Ureter (tissue), 1 donor: ENCODE data around the gene SYMPK. TPM values are rescaled to one million over a fixed set of nuclear protein-coding genes. Genes with fewer than 3 reads are reported as not detected.
"Not testable (repeated sequence)": the region's sequence is repeated elsewhere in the genome, so short reads cannot be mapped to it uniquely, and the experiment has no call there.

Experiments used
- DNase-seq: peaks from one replicate; pipeline ENCODE4 v3.0.0-alpha.2; 2020; ENCODE audit warnings: low spot score
- total RNA-seq: library from RNA; stranded (reverse); gene quantifications from one replicate; pipeline ENCODE4 v1.2.4, GENCODE V29; 2023
- donor health status: DM: yes; HTN: yes; CAD: no.

Gene SYMPK
- total RNA-seq, 1 donor from 2014 or later: 81.1 TPM

DNA sequence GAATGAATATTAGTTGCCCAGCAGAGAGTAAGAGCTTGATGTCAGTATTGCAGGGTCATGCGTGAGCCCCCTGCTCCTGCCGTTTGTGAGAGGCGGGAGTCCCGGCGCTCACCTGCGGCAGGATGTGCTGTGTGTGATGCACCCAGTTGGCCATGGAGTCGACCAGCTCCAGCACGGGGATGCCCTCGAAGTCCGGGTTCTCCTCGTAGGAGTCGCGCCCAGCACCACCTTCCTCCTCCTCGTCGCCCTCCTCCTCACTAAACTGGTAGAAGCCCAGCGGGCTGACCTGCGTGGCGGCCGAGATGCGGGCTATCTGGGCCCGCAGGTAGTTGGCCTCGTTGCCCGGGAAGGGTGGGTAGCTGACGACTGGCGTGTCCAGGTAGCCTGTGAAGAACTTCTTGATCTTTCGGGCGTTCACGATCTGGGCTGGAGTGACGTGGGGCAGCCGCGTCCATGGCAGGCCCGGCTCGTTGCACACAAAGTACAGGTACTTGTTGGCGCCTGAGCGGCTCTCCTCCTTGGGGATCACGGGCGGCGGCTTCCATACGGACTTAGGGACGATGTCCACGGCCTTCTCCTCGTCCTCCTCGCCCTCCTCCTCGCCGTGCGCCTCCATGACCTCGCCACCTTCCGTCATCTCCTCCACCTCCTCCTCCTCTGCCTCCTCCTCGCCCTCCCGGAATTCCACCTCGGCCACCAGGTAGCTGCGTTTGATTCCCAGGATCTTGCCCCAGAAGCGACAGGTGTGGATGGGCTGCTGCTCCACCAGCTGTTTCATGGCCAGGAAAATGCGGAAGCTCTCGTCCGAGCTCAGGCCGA is 58.6 kb downstream of the SYMPK start:
- no peak for DNase-seq

DNA sequence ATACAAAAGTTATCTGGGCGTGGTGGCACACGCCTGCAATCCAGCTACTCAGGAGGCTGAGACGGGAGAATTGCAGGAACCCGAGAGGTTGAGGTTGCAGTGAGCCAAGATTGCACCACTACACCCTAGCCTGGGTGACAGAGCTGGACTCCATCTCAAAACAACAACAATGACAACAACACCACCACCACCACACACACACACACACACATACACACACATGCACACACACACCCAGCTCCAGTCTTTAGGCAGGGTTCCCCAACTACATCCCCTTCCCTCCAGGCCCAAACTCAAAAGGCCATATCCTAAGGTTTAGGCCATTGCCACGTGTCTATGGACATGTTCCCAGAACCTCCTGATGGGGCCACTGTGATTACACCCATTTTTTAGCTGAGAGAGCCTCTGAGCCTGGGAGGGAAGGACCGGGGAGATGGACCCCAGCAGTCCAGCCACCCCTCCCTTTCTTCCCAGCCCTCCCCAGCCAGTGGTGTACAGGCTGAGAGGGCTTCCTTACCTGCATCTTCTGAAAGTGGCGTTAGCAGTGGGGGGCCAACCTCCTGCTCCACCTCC is 61.3 kb downstream of the SYMPK start:
- DNase-seq: no peak

DNA sequence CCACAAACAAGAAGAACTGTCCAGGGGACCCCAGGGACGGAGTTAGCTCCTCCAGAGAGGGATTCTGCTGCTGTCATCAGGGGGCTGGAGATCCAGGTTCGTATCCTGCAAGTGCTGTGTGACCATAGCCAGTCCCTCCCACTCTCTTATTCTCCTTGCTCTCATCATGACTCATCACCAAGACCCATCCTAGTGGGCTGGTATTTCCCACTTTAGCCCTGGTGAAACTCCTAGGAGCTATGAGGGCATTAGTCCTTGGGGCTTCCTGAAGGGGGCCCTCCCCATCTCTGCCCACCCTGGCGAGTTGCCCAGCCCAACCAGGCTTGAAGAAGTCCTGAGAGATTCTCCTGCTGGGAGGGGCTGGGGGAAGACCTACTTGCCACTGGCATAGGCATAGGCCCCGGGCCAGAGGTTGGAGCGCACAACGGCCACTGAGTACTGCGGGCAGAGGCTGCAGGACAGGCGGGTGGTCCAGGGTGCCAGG is 62.8 kb downstream of the SYMPK start:
- DNase-seq: no peak

DNA sequence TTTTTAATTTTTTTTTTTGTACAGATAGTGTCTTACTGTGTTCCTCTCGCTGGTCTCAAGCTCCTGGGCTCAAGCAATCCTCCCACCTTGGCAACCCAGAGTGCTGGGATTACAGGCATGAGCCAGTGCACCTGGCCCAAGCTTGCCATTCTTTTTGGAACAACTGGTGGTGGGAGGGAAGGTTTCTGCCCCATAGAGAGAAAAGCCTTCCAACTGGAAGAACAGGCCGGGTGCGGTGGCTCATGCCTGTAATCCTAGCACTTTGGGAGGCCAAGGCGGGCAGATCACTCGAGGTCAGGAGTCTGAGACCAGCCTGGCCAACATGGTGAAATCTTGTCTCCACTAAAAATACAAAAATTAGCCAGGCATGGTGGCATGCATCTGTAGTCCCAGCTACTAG is 63.4 kb downstream of the SYMPK start:
- DNase-seq: not testable (repeated sequence)

DNA sequence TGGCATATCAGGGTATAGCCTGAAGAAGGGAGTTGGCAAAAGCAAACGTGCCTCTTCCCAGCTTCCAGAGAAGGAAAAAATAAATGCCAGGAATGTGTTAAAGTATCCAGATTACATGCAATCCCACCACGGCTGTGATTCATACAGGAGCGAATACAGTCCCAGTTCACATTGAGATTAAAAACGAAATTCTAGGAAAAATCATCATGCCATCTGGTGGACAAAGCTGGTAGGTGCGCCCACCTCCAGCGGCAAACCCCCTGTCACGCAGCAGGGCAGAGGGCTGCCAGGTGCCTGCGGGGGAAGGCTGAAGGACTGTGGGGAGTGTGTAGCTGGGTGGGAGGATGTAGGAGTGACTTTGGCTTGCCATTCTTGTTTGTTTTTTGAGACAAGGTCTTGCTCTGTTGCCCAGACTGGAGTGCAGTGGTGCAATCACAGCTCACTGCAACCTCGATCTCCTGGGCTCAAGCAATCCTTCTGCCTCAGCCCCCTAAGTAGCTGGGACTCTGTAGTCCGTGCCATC is 63.9 kb downstream of the SYMPK start:
- DNase-seq: no peak

DNA sequence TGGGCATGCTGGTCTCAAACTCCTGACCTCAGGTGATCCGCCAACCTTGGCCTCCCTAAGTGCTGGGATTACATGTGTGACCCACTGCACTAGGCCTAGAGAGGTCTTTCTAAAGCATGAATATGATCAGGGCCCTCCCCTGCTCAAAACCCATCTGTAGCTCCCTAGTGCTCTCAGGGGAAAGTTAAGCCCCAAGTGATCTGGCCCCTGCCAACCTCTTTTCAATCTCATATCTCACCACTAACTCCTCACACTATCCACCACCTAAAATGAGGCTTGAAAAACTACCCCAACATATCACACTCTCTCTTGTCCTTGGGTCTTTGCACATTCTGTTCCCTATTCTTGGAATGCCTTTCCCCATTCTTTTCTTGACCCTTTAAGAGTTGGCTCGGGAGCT is 68.3 kb downstream of the SYMPK start:
- no peak for DNase-seq

DNA sequence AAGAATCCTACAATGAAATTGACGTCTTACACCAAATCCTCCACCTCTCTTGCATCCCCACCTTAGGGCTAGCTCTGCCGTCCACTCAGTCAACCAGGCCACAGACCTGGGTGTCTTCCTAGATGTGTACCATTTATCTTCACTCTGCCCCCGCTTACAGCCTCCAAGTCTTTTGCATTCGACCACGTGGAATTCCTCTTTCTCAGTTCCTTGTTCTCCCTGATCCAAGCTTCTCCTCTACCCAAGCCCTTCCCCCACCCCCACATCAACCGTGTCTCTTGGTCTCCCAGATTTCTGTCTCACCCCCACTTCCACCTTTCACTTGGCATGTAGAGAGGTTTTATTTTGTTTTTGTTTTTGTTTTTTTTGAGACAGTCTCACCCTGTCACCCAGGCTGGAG is 69.1 kb downstream of the SYMPK start:
- DNase-seq: no peak

DNA sequence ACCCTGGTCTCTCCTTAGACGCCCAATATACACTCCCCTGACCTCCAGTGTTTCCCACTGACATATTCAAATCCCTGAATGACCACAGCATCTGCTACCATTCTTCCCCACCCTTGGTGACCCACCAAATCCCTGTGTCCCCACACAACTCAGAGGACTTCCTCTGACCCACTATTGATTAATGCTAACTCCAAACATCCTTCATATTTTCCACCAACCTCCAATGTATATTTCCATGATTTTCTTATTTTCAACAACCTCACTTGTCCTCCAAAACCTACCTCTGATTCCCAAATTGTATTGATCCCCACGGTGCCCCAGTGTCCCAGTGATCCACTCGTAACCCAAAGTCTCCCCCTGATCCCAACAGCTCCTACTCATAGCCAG is 69.8 kb downstream of the SYMPK start:
- DNase-seq: no peak

DNA sequence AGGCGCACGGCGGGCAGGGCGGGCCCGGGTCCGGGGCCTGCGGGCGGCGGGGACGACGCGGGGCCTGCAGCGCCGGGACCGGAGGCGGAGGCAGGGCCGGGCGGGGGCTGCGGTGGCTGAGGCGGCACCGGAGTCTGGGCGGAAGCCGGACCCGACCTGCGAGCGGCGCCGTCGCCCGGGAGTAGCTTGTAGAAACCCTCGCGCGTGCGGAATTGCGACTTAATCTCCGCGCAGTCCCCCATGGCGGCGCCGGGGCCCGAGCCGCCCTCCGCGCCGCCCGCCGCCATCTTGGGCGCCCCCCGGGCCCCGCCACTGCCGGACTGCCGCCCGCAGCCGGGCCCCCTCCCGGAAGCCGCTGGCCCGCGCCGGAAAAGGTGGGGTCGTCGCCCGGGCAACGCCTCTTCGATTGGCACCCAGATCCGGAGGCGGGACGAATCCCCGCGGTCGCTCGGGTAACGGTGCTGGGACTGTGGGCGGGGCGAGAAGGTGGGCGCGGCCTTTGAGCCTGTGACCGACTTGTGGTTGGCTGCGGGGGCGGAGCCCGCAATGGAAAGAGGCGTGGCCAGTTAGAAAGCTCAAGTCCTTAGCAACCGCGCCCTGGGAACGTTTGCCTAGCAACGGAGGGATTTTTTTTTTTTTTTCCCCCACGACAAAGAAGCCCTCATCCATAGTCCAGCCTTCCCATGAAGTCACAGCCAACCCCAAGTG is 70.3 kb downstream of the SYMPK start, which contains the start of gene DMWD:
Gene DMWD (minus strand): TSS at position 376 of the 708 bp plus-strand sequence. CDS start 89 bp downstream, at position 287.
- DNase-seq: peak; percentile 100

DNA sequence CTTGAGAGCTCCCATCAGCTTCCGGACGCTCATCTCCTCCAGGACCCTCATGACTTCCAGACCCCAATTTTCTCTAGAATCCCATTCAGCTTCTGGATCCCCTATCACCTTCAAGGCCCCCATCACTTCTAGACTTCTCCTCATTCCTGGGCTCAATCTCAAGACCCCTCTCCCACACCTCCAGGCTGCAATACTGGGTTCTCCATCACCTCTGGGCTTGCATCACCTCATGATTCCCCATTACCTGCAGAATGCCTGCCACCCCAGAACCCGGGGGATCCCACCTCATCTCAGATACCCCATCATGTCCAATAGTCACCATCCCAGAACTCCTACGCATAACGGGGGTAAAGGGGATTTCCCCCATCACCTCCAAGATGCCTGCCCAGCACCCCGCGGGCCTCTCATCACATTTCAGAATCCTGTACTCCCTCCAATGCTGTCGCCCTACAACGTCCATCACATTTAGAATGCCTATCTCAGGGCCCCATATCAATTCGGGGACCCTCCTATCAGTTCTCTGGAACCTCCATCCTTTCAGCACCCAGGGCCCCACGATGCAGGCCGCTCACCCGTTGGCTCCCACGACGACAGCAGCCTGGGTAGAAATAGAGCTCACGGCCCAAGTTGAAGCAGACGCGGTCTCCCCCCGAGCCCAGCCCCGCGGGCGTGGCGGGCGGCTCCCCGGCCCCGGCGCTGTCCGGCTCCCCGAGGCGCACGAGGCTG is 71.0 kb downstream of the SYMPK start:
- DNase-seq: no peak

DNA sequence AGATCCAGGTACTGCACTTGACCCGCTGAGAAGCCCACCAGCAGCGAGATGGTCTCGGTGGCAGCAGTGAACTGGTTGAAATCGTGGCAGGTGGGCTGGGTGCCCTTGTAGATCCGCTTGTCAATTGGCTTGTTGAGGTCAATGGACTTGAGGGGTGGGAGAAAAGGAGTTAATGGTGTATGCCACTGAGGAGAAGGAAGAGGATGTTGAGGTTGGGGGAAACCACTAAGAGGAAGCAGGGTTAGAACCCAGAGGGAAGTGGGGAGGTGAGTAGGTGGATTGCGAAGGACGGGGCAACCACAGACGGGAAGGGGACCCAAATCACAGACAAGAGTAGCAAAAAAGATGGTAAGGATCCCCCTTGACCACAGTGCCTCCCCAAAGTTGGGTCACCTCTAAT is 72.0 kb downstream of the SYMPK start:
- no peak for DNase-seq

DNA sequence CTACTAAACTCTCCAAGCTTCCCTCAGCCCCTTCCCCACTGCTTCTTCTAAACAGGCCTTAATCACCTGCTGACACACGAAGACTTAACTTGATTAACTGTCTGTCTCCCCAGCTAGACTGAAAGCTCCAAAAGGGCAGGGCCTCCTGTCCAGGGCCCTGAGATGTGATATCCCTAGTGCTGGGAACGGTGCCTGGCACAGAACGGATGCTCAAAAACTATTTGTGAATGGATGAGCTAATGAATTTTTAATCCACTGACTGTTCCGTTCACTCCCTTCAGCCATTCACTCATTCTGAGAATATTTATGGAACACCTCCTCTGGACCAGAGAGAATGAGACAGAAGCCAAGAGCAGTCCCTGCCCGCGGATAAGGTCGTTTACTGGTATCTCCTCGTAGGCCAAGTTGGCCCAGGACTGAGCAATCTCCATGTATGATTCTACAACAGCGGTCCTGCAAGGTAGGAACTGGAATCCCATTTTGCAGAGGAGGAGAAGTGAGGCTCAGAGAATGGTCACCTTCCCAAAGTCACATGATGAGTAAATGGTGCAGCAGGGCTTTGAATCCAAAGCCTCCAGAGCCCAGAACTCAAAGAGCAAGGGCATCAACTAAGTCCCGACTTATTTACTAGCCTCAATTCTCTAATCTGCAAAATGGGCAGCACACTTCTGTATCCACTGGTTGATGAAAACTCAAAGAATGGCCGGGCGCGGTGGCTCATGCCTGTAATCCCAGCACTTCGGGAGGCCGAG is 73.7 kb downstream of the SYMPK start:
- DNase-seq: no peak

DNA sequence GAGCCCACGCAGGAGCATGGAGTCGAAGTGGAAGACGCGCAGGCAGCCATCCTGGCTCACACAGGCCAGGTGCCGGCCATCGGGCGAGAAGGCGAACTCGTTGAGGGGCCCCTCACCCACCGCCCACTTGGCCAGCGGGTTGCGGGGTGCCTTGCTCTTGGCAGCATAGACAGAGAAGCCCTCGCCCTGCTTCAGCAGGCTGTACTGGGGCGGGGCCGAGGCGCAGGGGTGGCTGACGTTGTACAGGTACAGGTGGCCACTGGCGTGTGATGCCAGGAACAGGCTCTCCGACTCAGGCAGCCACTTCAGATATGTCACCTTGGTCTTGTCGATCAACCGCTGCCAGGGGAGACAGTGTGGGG is 76.4 kb downstream of the SYMPK start:
- DNase-seq: no peak

DNA sequence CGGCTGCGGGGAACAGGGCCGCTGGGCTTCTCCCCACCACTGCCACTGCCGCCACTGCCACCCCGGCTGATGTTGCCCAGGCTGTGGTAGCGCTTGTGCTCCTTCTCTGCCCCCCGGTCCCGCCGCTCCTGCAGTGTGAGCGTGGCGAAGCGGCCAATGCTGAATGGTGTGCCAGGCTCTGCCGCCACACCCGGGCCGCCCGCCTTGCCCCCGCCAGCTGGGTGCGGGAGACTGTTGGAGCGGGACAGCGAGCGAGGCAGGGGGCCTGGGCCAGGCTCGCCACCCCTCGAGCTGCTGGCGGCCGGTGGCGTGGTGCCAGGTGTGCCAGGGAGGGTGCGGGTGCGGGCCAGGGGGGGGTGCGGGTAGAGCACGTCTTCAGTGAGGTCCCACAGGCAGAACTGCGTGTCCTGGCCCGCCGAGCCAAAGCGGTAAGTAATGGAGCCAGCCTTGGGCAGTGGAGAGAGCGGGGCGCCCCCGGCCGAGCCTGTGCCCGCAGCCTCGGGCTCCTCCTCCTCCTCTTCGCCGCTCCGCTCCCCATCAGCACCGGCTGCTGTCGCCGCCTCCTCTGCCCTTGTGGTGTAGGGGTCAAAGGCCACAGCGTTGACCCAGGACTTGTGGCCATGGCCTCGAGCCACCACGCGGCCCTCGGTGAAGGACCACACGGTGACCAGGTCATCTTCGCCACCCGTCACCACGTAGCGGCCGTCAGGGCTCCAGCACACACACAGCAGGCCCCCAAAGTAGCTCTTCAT is 77.0 kb downstream of the SYMPK start:
- no peak for DNase-seq

DNA sequence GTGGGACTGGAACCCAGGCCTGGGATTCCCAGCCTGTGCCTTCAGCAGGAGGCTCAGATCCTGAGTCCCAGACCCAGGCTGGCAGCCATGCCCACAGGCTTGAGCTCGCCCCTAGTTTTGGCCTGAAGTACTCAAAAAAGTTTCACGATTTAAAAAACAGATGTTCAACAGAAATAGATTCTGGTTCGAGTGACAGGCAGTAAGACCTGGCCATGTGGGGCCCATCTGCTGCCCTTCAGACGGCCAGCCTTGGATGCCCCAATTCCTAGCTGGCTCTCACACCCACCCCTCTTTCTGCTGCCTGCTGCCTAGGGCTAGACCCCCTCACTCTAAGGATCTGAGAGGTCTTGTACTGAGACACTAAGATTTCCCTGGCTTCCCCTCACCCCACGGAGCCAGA is 77.8 kb downstream of the SYMPK start:
- no peak for DNase-seq

DNA sequence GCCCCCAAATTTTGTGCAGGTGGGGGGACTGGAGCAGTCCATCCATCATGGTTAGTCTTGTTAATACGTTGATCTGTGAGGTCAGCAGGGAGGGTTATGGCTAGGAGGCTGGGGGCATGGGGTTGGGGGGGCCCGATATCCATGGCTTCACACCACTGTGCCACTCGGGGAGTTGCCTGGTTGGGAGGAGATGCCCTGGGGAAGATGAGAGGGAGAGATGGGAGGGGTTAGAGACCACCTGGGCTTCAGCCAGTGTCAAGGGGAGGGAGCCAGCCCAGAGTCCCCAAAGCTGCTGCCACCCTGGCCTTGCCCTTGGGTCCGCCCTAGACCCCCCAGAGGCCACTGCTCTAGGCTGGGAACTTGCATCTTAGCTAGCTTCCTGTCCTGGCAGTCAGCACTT is 78.9 kb downstream of the SYMPK start:
- no peak for DNase-seq

DNA sequence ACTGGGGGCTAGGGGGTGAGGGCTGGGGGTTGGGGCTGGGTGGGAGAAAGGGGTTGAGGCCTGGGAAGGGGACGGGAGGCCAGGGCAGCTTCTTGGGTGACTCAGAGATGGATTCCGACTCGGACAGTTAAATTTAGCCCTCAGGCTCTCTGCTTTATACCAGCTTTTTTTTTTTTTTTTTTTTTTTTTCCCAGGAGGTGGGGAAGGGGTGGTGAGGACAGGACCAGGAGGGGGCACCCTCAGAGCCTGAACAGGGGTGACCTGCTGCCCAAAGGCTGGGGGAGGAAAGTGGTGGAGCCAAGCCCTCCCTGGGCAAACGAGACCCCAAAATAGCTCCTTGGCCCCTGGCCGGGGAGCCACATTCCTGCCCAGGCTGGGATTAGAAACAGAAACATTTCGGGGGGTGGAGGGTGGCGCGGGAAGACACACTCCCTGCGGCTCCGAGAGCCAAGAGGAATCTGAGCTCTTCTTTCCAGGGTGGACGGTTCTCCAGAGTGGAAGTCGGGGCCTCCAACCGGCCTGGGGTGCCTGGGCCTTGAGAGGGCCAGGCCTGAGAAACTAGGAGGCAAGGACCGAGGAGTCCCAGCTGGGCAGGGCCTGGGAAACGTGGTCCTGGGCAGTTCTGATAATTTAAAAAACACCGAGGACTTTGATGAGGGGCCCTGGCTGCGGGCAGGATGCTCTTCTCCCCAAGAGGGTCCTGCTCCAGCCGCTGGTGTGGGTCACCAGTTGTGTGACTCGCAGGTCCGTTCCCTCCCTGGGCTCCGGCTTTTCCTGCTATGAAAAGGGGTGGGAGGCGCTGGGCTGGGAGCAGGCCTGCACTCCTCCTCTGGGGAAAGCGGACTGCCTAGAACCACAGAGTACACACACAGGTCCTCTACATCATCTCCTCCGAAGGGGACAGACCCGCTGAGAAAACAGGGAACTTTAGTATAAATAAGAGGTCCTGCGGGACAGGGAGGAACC is 79.8 kb downstream of the SYMPK start:
- DNase-seq: peak; percentile 83

DNA sequence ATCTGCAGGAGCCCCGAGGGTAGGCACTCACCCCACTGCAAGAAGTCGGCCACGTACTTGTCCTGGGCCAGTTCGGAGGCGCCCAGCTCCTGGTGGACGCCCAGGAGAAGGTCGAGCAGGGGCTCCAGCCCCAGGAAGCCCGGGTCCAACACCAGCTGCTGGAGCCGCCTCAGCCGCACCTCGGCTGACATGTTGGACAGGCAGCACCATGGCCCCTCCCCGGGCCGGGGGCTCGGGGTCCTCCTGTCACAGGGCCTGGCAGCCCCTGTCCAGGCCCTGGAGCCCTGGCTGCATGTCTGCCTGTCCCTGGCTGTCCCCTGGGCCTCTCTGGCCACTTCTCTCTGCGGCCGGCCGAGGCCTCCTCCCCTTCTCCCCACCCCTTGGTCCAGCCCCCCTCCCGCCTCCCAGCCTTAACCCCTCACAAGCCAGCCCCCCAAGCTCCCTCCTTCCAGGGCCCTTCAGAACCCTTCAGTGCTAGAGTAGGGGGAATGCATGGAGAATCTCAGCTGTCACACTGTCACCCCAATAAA is 80.7 kb downstream of the SYMPK start, which contains the start of gene DMPK:
Gene DMPK (minus strand): TSS at position 329 of the 530 bp plus-strand sequence. CDS start 138 bp downstream, at position 191.
- DNase-seq: no peak
